ENCODE results near the gene RAPGEF2.

Gene RAPGEF2

GRCh38 chr4:159158083-159158617 lies 55.3 kb downstream of the RAPGEF2 start:
- H3K4me3 ChIP-seq (ENCODE audit: insufficient read depth in 1 of 2, low read depth in 1 of 2, low read length in 2 of 2): no peak overlapping the region
- H3K27ac ChIP-seq (ENCODE audit: low read length, poor library complexity, severe bottlenecking): no peak overlapping the region
- H3K9ac ChIP-seq (ENCODE audit: low read length): no peak overlapping the region
- H4K8ac ChIP-seq (ENCODE audit: low read length): no peak overlapping the region
- H3K36me3 ChIP-seq (ENCODE audit: control insufficient read depth in 1 of 2, insufficient read depth in 2 of 2, low read depth in 1 of 2, low read length in 2 of 2): no peaks in the 10 kb centered on the region
- H3K18ac ChIP-seq (ENCODE audit: low read depth in 1 of 2, low read length in 2 of 2): no peak overlapping the region
- H3K4ac ChIP-seq (ENCODE audit: low read depth in 1 of 2, low read length in 2 of 2): no peak overlapping the region
- no peak overlapping the region for H2BK15ac ChIP-seq (ENCODE audit: low read depth, poor library complexity, severe bottlenecking)
- no peaks in the 10 kb centered on the region for H3K9me3 ChIP-seq (ENCODE audit: control insufficient read depth, low read length)
- no peak overlapping the region for H2AFZ ChIP-seq (ENCODE audit: low read depth, low read length)
- H4K91ac ChIP-seq (ENCODE audit: low read length): no peak overlapping the region
- no peak overlapping the region for H2BK12ac ChIP-seq (ENCODE audit: low read length in 2 of 2)
- H3K27me3 ChIP-seq (ENCODE audit: control insufficient read depth in 1 of 2, insufficient read depth in 1 of 2, low read length in 2 of 2): no peaks in the 10 kb centered on the region
- DNase-seq: no peak
- H3K4me2 ChIP-seq (ENCODE audit: low read length, poor library complexity, severe bottlenecking): no peak overlapping the region
- peaks cover 8% of the 10 kb centered on the region for H3K79me1 ChIP-seq (replicated peaks; ENCODE audit: low read length, poor library complexity, severe bottlenecking)
- no peak overlapping the region for H3K23ac ChIP-seq (ENCODE audit: low read length in 2 of 2)
- H2BK5ac ChIP-seq (ENCODE audit: low read depth, low read length, poor library complexity, severe bottlenecking): no peak overlapping the region
- no peak overlapping the region for H2AK5ac ChIP-seq (ENCODE audit: low read length, severe bottlenecking)
- H3K4me1 ChIP-seq (ENCODE audit: control insufficient read depth, insufficient read depth, low read depth, low read length): no peaks in the 10 kb centered on the region
- H3K14ac ChIP-seq (ENCODE audit: low read length in 2 of 2): no peak overlapping the region
- H2BK120ac ChIP-seq (ENCODE audit: low read depth, low read length): no peak overlapping the region

DNA sequence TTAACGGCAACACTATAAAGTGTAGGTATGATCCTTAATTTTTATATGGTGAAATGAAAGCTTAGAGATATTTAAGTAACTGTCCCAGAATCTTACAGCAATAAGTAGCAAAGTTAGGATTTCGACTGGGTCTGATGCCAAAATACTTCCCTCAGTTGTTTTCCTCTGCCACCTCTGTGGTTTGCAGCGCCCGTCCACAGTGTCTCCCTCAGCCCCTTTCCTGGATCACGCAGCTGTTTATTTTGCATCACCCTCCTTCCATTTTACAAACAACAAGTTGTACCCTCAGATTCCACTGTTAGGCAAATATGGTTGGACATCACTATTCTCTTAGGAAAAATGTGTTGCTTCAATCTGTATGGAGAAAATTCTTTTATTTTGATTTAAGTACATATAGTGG lies 56.1 kb downstream of the RAPGEF2 start:
- no peak overlapping the region for H2BK120ac ChIP-seq (ENCODE audit: low read depth, low read length)
- 98% methylated on average over 4 of the region's 5 CpGs for whole genome bisulfite sequencing
- no peak overlapping the region for H3K23ac ChIP-seq (ENCODE audit: low read length in 2 of 2)

GRCh38 chr4:159159611-159160010 lies 56.7 kb downstream of the RAPGEF2 start:
- WGBS: no CpG with 5 or more reads among the region's 2 CpGs
- no peak for DNase-seq
- Histone ChIP-seq H3K18ac (ENCODE audit: low read depth in 1 of 2, low read length in 2 of 2) (no peak overlapping the region), H3K4me2 (ENCODE audit: low read length, poor library complexity, severe bottlenecking) (no peak overlapping the region), H4K91ac (ENCODE audit: low read length) (no peak overlapping the region), H2BK120ac (ENCODE audit: low read depth, low read length) (no peak overlapping the region), H4K8ac (ENCODE audit: low read length) (no peak overlapping the region), H3K4me1 (ENCODE audit: control insufficient read depth, insufficient read depth, low read depth, low read length) (no peaks in the 10 kb centered on the region), H3K27ac (ENCODE audit: low read length, poor library complexity, severe bottlenecking) (no peak overlapping the region), H3K14ac (ENCODE audit: low read length in 2 of 2) (no peak overlapping the region), H2BK5ac (ENCODE audit: low read depth, low read length, poor library complexity, severe bottlenecking) (no peak overlapping the region), H3K4ac (ENCODE audit: low read depth in 1 of 2, low read length in 2 of 2) (no peak overlapping the region), H3K27me3 (ENCODE audit: control insufficient read depth in 1 of 2, insufficient read depth in 1 of 2, low read length in 2 of 2) (no peaks in the 10 kb centered on the region), H3K23ac (ENCODE audit: low read length in 2 of 2) (no peak overlapping the region), H3K9me3 (ENCODE audit: control insufficient read depth, low read length) (no peaks in the 10 kb centered on the region), H2AK5ac (ENCODE audit: low read length, severe bottlenecking) (no peak overlapping the region), H3K4me3 (ENCODE audit: insufficient read depth in 1 of 2, low read depth in 1 of 2, low read length in 2 of 2) (no peak overlapping the region), H3K36me3 (ENCODE audit: control insufficient read depth in 1 of 2, insufficient read depth in 2 of 2, low read depth in 1 of 2, low read length in 2 of 2) (no peaks in the 10 kb centered on the region), H2BK12ac (ENCODE audit: low read length in 2 of 2) (no peak overlapping the region), H2BK15ac (ENCODE audit: low read depth, poor library complexity, severe bottlenecking) (no peak overlapping the region), H2AFZ (ENCODE audit: low read depth, low read length) (no peak overlapping the region), H3K79me1 (replicated peaks; ENCODE audit: low read length, poor library complexity, severe bottlenecking) (peaks cover 7% of the 10 kb centered on the region), H3K9ac (ENCODE audit: low read length) (no peak overlapping the region)

More for the DNA sequence above, 56.1 kb downstream of the RAPGEF2 start:
- Histone ChIP-seq H3K9me3 (ENCODE audit: control insufficient read depth, low read length) (no peaks in the 10 kb centered on the region), H4K8ac (ENCODE audit: low read length) (no peak overlapping the region), H2AK5ac (ENCODE audit: low read length, severe bottlenecking) (no peak overlapping the region), H4K91ac (ENCODE audit: low read length) (no peak overlapping the region), H3K27me3 (ENCODE audit: control insufficient read depth in 1 of 2, insufficient read depth in 1 of 2, low read length in 2 of 2) (no peaks in the 10 kb centered on the region), H3K36me3 (ENCODE audit: control insufficient read depth in 1 of 2, insufficient read depth in 2 of 2, low read depth in 1 of 2, low read length in 2 of 2) (no peaks in the 10 kb centered on the region), H2BK12ac (ENCODE audit: low read length in 2 of 2) (no peak overlapping the region), H3K4me2 (ENCODE audit: low read length, poor library complexity, severe bottlenecking) (no peak overlapping the region), H3K79me1 (replicated peaks; ENCODE audit: low read length, poor library complexity, severe bottlenecking) (peaks cover 8% of the 10 kb centered on the region), H2AFZ (ENCODE audit: low read depth, low read length) (no peak overlapping the region), H3K9ac (ENCODE audit: low read length) (no peak overlapping the region), H3K27ac (ENCODE audit: low read length, poor library complexity, severe bottlenecking) (no peak overlapping the region), H2BK5ac (ENCODE audit: low read depth, low read length, poor library complexity, severe bottlenecking) (no peak overlapping the region), H3K4me1 (ENCODE audit: control insufficient read depth, insufficient read depth, low read depth, low read length) (no peaks in the 10 kb centered on the region), H2BK15ac (ENCODE audit: low read depth, poor library complexity, severe bottlenecking) (no peak overlapping the region), H3K18ac (ENCODE audit: low read depth in 1 of 2, low read length in 2 of 2) (no peak overlapping the region), H3K14ac (ENCODE audit: low read length in 2 of 2) (no peak overlapping the region), H3K4me3 (ENCODE audit: insufficient read depth in 1 of 2, low read depth in 1 of 2, low read length in 2 of 2) (no peak overlapping the region), H3K4ac (ENCODE audit: low read depth in 1 of 2, low read length in 2 of 2) (no peak overlapping the region)
- DNase-seq: no peak

GRCh38 chr4:159160242-159160641 lies 57.4 kb downstream of the RAPGEF2 start:
- Histone ChIP-seq H3K4me1 (ENCODE audit: control insufficient read depth, insufficient read depth, low read depth, low read length) (no peaks in the 10 kb centered on the region), H3K23ac (ENCODE audit: low read length in 2 of 2) (no peak overlapping the region), H3K9ac (ENCODE audit: low read length) (no peak overlapping the region), H2AFZ (ENCODE audit: low read depth, low read length) (no peak overlapping the region), H3K4me2 (ENCODE audit: low read length, poor library complexity, severe bottlenecking) (no peak overlapping the region), H2AK5ac (ENCODE audit: low read length, severe bottlenecking) (no peak overlapping the region), H2BK15ac (ENCODE audit: low read depth, poor library complexity, severe bottlenecking) (no peak overlapping the region), H3K4me3 (ENCODE audit: insufficient read depth in 1 of 2, low read depth in 1 of 2, low read length in 2 of 2) (no peak overlapping the region), H2BK120ac (ENCODE audit: low read depth, low read length) (no peak overlapping the region), H3K14ac (ENCODE audit: low read length in 2 of 2) (no peak overlapping the region), H3K4ac (ENCODE audit: low read depth in 1 of 2, low read length in 2 of 2) (no peak overlapping the region), H3K36me3 (ENCODE audit: control insufficient read depth in 1 of 2, insufficient read depth in 2 of 2, low read depth in 1 of 2, low read length in 2 of 2) (no peaks in the 10 kb centered on the region), H3K79me1 (replicated peaks; ENCODE audit: low read length, poor library complexity, severe bottlenecking) (peaks cover 7% of the 10 kb centered on the region), H4K91ac (ENCODE audit: low read length) (no peak overlapping the region), H3K27ac (ENCODE audit: low read length, poor library complexity, severe bottlenecking) (no peak overlapping the region), H2BK12ac (ENCODE audit: low read length in 2 of 2) (no peak overlapping the region), H3K27me3 (ENCODE audit: control insufficient read depth in 1 of 2, insufficient read depth in 1 of 2, low read length in 2 of 2) (no peaks in the 10 kb centered on the region), H4K8ac (ENCODE audit: low read length) (no peak overlapping the region), H2BK5ac (ENCODE audit: low read depth, low read length, poor library complexity, severe bottlenecking) (no peak overlapping the region), H3K18ac (ENCODE audit: low read depth in 1 of 2, low read length in 2 of 2) (no peak overlapping the region), H3K9me3 (ENCODE audit: control insufficient read depth, low read length) (no peaks in the 10 kb centered on the region)
- no CpG with 5 or more reads among the region's 1 CpG for WGBS
- DNase-seq: no peak

Data from mesenchymal stem cell (in vitro differentiated cells and primary cell).